HFF-Myc (cell line): ENCODE data around the gene PLA2G12B.

Experiments
- DNase-seq: peaks from one replicate; pipeline ENCODE4 v3.0.0-alpha.2; 2011; ENCODE audit warnings: low read depth; ENCODE audit errors: extremely low read depth
- H3K4me3 ChIP-seq: replicated peaks from 2 replicates; pipeline ENCODE4 v1.5.1; 2011; ENCODE audit warnings: low read depth, mild to moderate bottlenecking, control low read depth, low read length
- TF ChIP-seq, protein P1 (sequence below): IDR thresholded peaks from 2 replicates; pipeline ENCODE4 v1.5.1; 2012; ENCODE audit warnings: mild to moderate bottlenecking, low read depth, low read length, control low read depth; ENCODE audit errors: missing control alignments

PLA2G12B gene

DNA sequence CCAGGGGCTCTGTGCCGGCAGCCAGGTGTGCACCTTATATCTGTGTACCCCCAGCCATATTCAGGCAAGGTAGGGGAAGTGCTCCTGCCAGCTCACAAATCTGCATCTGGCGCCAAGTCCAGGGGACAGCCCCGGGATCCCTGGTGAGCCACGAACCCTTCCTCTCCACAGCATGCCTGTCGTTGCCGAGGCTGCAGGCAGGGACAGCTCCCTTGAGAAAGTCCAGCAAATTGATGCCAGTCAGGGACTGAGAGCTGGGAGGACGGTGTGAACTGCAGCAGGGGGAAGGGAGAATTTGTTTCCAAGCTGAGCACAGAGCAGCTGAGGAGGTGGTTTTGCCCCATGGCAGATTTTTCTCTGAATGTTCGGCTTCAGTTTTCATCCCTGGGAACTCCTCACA lies 919 bp downstream of the PLA2G12B start:
- TF ChIP-seq, protein P1, sequence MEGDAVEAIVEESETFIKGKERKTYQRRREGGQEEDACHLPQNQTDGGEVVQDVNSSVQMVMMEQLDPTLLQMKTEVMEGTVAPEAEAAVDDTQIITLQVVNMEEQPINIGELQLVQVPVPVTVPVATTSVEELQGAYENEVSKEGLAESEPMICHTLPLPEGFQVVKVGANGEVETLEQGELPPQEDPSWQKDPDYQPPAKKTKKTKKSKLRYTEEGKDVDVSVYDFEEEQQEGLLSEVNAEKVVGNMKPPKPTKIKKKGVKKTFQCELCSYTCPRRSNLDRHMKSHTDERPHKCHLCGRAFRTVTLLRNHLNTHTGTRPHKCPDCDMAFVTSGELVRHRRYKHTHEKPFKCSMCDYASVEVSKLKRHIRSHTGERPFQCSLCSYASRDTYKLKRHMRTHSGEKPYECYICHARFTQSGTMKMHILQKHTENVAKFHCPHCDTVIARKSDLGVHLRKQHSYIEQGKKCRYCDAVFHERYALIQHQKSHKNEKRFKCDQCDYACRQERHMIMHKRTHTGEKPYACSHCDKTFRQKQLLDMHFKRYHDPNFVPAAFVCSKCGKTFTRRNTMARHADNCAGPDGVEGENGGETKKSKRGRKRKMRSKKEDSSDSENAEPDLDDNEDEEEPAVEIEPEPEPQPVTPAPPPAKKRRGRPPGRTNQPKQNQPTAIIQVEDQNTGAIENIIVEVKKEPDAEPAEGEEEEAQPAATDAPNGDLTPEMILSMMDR, result no peak

DNA sequence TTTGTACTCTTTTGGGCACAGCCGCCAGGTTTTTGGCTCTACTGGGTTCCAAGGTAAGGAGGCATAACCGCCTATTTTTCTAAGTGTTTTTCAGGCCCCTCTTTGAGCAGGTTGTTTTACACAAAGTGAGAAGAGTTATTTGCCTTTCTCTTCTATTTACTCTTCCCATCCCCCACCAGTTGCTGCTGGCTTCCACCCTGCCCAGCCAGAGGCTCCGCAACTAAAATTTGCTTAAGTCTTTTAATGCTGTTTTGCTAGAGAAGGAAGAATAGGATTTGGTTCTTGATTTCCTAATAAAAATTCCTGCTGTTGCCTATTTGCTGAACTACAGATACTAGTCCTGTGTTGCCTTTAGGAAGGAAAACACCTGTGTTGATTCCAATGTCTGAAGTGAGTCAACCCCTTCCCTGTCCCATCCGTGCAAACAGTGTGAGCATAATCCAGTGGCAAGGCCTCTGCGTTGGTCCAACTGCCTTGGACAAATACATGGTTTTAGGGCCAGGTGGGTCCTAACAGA lies 1.9 kb downstream of the PLA2G12B start:
- DNase-seq, result no peak
- TF ChIP-seq, protein P1, result no peak
- H3K4me3 ChIP-seq, result no peak overlapping the region

More for the DNA sequence above, 919 bp downstream of the PLA2G12B start:
- H3K4me3 ChIP-seq, result no peak overlapping the region
- DNase-seq, result no peak

DNA sequence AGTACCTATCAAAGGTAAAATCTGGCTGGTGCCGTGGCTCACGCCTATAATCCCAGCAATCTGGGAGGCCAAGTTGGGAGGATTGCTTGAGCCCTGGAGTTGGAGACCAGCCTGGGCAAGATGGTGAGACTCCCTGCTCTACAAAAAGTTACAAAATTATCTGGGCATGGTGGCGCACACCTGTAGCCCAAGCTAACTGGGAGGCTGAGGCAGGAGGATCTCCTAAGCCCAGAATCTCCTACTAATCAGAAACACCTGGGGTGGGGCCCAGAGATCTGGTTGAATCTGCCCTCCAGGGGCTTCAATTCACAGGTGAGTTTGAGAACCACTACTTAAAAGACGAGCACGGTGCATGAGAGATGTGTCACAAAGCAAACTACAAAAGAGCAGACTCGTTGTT lies 2.4 kb downstream of the PLA2G12B start:
- no peak for DNase-seq
- H3K4me3 ChIP-seq, result no peak overlapping the region
- TF ChIP-seq, protein P1, result no peak

DNA sequence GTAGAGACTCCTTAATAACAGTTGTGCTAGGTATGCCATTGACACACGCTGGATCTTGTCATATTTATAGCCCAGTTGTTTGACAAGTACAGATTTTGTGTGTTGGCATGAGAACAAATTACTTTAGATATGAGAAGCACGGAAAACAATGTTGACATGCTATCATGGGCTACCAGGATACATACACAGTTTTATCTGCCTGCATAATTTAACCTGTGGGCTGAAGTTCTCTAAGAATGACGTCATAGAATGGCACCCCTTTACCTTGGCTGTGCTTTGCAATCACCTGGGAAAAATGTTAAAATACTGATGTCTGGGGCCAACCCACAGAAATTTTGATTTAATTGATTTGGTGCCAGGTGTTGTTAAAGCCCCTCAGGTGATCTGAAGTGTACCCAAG lies 2.8 kb downstream of the PLA2G12B start:
- H3K4me3 ChIP-seq, result no peak overlapping the region
- no peak for DNase-seq
- TF ChIP-seq, protein P1, result no peak

DNA sequence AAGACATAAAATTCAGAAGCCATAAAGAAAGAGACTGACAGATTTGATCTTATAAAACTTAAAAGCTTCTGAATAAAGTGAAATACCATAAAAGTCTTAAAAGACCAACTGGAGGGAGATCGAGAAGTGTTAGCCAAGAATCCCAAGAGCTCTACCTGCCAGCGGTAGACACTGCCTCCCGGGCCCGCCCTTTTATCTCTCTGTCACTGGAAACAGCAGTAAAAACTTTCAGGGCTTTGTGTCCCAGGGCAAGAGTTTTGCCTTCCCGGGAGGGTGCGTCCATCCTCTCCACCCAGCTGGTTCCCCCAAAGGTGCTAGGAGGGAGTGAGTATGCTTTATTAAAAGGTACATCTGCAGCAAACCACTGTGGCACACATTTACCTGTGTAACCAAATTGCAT lies 5.8 kb downstream of the PLA2G12B start:
- H3K4me3 ChIP-seq, result no peak overlapping the region
- no peak for DNase-seq
- TF ChIP-seq, protein P1, result no peak

DNA sequence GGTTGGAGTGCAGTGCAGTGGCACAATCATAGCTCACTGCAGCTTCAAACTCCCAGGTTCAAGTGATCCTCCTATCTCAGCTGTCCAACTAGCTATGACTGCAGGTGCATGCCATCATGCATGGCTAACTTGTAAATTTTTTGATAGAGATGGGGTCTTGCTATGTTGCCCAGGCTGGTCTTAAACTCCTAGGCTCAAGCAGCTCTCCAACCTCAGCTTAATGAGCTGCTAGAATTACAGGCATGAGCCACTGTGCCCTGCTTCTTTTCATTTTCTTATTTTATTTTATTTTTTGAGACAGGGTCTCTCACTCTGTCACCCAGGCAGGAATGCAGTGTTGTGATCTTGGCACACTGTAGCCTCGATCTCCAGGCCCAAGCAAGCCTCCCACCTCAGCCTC lies 7.6 kb downstream of the PLA2G12B start:
- no peak overlapping the region for H3K4me3 ChIP-seq
- DNase-seq, result no peak
- TF ChIP-seq, protein P1, result no peak
